Measurements from ENCODE around the gene ADAR. TPM values are rescaled to one million over a fixed set of nuclear protein-coding genes. Genes with fewer than 3 reads are reported as not detected.
A peak's percentile ranks its signal among the peaks of the same experiment; 100 is the strongest.
"Not testable (repeated sequence)": the region's sequence is repeated elsewhere in the genome, so short reads cannot be mapped to it uniquely, and the experiment has no call there.

ADAR gene
- total RNA-seq, result 44.5 and 68.5 TPM in 2 replicates

DNA sequence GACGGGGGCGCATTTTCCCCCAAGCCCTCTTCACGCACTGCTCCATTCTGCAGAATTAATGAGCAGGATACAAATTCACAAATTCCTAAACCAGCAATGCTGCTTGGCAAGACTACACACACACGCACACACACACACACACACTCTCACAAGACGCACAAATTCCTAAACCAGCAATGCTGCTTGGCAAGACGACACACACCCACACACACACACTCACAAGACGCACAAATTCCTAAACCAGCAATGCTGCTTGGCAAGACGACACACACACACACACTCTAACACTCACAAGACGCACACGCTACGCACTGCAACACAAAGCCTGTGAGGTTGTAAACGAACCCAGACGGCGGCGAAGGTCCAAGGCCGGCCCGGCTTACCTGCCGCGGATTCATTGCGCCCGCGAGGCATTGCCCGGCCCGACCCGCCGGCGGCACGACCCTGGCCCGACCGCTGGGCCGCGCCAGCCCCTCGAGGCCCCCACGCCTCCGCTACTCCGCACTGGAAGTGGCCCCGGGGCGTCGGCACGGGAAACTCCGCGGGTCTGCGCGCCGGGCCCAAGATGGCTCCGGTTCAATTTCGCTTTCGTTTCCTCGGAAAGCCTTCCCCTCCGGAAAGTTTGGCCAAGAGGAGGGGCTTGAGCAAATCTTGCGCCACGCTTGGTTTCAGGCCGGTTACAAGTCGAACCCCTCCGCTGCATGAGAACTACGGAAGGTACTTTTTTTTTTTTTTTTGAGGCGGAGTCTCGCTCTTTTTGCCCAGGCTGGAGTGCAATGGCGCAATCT lies at the start of gene ADAR:
Gene ADAR (minus strand): TSS at position 578 of the 788 bp plus-strand sequence. CDS start 180 bp downstream, at position 398.
- FAIRE-seq (no peak), DNase-seq (ENCODE audit: low read depth) (peak; percentile 93)
- TF ChIP-seq, protein P1, sequence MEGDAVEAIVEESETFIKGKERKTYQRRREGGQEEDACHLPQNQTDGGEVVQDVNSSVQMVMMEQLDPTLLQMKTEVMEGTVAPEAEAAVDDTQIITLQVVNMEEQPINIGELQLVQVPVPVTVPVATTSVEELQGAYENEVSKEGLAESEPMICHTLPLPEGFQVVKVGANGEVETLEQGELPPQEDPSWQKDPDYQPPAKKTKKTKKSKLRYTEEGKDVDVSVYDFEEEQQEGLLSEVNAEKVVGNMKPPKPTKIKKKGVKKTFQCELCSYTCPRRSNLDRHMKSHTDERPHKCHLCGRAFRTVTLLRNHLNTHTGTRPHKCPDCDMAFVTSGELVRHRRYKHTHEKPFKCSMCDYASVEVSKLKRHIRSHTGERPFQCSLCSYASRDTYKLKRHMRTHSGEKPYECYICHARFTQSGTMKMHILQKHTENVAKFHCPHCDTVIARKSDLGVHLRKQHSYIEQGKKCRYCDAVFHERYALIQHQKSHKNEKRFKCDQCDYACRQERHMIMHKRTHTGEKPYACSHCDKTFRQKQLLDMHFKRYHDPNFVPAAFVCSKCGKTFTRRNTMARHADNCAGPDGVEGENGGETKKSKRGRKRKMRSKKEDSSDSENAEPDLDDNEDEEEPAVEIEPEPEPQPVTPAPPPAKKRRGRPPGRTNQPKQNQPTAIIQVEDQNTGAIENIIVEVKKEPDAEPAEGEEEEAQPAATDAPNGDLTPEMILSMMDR (IDR thresholded peaks at IDR 0.05; ENCODE audit: insufficient read depth, low read length, severe bottlenecking), result no peak

DNA sequence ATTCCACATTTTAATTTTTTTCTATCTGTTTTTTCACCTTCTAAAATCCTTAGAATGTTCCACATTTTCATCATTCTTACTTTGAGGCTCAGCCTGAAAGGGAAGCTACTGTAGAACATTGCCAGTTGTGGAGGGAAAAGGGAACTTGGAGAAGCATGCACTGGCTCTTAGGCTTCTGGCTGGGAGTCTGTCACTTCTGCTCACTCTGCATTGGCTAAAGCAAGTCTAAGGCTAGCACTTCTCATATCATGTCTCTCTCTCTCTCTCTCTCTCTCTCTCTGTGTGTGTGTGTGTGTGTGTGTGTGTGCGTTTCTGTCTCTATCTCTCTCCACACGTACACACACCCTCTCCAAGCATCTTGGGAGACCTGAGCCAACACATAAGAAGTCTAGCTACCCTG lies 49.6 kb upstream of the ADAR start:
- TF ChIP-seq, protein P1 (IDR thresholded peaks at IDR 0.05; ENCODE audit: insufficient read depth, low read length, severe bottlenecking), result no peak
- DNase-seq (ENCODE audit: low read depth) (no peak), FAIRE-seq (no peak)
- H3K4me3 ChIP-seq (ENCODE audit: low read depth, low read length), result no peak overlapping the region
- H3K27me3 ChIP-seq (ENCODE audit: control insufficient read depth, insufficient read depth, low read length), result peaks cover 5% of the 10 kb centered on the region
- H3K36me3 ChIP-seq (ENCODE audit: control insufficient read depth, insufficient read depth, low read length), result no peaks in the 10 kb centered on the region

More for the DNA sequence above, at the start of gene ADAR:
- Histone ChIP-seq H3K27me3 (ENCODE audit: control insufficient read depth, insufficient read depth, low read length) (no peaks in the 10 kb centered on the region), H3K4me3 (ENCODE audit: low read depth, low read length) (peak within 1 kb of the TSS; percentile 64), H3K36me3 (ENCODE audit: control insufficient read depth, insufficient read depth, low read length) (no peaks in the 10 kb centered on the region)

DNA sequence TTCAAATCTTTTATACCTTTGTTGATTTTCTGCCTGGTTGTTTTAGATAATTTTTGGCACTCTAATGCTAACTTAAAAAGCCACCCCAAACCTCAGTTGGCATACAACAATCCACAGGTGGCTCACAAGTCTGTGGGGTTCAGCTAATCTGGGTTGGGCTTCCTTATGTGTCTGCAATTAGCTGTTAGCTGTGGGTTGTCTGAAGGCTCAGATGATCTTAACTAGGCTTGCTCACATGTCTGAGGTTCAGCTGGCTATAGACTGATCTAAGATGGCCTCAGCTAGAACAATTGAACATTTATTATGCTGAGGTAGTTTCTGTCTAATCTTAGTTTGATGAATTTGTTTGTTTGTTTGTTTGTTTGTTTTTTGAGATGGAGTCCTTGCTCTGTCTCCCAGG lies 44.9 kb upstream of the ADAR start:
- TF ChIP-seq, protein P1 (IDR thresholded peaks at IDR 0.05; ENCODE audit: insufficient read depth, low read length, severe bottlenecking), result no peak
- Histone ChIP-seq H3K27me3 (ENCODE audit: control insufficient read depth, insufficient read depth, low read length) (peaks cover 2% of the 10 kb centered on the region), H3K36me3 (ENCODE audit: control insufficient read depth, insufficient read depth, low read length) (no peaks in the 10 kb centered on the region), H3K4me3 (ENCODE audit: low read depth, low read length) (no peak overlapping the region)
- DNase-seq (ENCODE audit: low read depth) (no peak), FAIRE-seq (no peak)

GRCh38 chr1:154644724-154645123 lies 36.7 kb upstream of the ADAR start:
- not testable (repeated sequence) for H3K36me3 ChIP-seq (ENCODE audit: control insufficient read depth, insufficient read depth, low read length); DNase-seq (ENCODE audit: low read depth); H3K4me3 ChIP-seq (ENCODE audit: low read depth, low read length); FAIRE-seq; H3K27me3 ChIP-seq (ENCODE audit: control insufficient read depth, insufficient read depth, low read length)

DNA sequence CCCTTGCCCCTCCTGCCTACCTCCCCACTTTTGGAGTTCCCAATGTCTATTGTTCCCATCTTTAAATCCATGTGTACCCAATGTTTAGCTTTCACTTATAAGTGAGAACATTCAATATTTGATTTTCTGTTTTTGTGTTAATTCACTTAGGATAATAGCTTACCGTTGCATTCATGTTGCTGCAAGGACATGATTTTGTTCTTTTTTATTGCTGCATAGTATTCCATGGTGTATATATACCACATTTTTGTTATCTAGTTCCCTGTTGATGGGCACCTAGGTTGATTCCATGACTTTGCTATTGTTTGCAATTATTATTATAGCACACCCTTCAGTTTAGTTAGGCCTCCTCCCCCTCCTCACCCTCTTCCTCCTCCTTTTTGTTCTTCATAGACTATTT lies 33.5 kb upstream of the ADAR start:
- TF ChIP-seq, protein P1 (IDR thresholded peaks at IDR 0.05; ENCODE audit: insufficient read depth, low read length, severe bottlenecking), result no peak
- H3K27me3 ChIP-seq (ENCODE audit: control insufficient read depth, insufficient read depth, low read length), result no peaks in the 10 kb centered on the region
- H3K4me3 ChIP-seq (ENCODE audit: low read depth, low read length), result no peak overlapping the region
- DNase-seq (ENCODE audit: low read depth) (no peak), FAIRE-seq (no peak)
- no peaks in the 10 kb centered on the region for H3K36me3 ChIP-seq (ENCODE audit: control insufficient read depth, insufficient read depth, low read length)

DNA sequence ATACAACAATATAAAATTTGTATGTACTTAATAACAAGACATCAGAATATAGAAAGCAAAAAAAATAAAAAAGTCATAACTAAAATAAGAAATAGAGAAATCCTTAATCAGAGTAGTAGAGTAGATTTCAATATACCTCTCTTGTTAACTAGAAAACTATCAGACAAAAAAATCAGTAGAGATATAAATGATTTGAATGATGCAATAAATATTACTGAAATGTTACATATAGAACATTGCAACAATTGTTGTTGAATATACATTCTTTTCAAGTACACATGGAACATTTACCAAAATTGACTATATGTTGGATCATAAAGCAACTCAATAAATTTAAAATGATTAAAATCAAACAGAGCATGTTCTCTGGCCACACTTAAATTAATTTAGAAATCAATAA lies 31.9 kb upstream of the ADAR start:
- H3K36me3 ChIP-seq (ENCODE audit: control insufficient read depth, insufficient read depth, low read length), result no peaks in the 10 kb centered on the region
- no peak for FAIRE-seq
- TF ChIP-seq, protein P1 (IDR thresholded peaks at IDR 0.05; ENCODE audit: insufficient read depth, low read length, severe bottlenecking), result no peak
- no peak for DNase-seq (ENCODE audit: low read depth)
- H3K4me3 ChIP-seq (ENCODE audit: low read depth, low read length), result no peak overlapping the region
- no peaks in the 10 kb centered on the region for H3K27me3 ChIP-seq (ENCODE audit: control insufficient read depth, insufficient read depth, low read length)

All from bronchial epithelial cell (primary cell).